ENCODE results near the gene DAPP1. TPM values are rescaled to one million over a fixed set of nuclear protein-coding genes. Genes with fewer than 3 reads are reported as not detected.

Gene DAPP1
- total RNA-seq, 1 experiment from 2014 or later, result not detected

DNA sequence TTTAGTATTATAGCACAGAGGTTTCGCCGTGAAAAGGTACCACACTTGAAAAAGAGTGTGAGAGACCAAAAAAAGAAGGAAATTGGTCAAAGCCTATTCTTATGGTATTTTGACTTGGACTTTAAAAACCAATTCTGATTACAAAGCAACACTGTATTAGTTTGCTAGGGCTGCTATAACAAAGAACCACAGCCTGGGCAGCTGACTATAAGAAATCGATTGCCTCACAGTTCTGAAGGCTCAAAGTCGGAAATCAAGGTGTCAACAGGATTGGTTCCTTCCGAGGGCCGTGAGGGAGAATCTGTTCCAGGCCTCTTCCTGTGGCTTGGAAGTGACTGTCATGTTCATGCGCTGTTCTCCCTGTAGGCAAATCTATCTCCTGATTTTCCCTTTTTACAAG is 17.9 kb downstream of the DAPP1 start:
- Histone ChIP-seq H3K36me3 (replicated peaks; ENCODE audit: control insufficient read depth, insufficient read depth, low read length) (no peaks in the 10 kb centered on the region), H3K4me3 (ENCODE audit: insufficient read depth, low read depth, low read length) (no peak overlapping the region), H3K27me3 (ENCODE audit: control insufficient read depth, insufficient read depth, low read length) (no peaks in the 10 kb centered on the region)
- no peak for DNase-seq

DNA sequence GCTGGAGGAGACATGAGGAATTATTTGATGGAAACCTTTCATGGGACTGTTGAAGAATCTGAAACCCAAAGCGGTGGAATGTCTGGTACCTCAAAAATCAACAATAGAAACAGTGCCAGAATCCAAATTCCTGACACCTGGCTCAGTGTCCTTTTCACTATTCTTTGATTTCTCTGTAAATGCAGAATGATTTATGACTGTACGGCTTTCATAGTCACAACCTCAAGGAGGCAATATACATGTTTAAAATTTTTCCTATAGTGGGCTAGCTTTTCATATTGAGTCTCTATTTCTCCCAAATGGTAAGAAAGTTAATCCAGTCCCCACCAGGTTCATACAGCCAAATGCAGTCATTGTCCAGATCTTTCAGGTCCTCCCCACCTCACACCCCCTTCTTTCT is 19.3 kb downstream of the DAPP1 start:
- Histone ChIP-seq H3K4me3 (ENCODE audit: insufficient read depth, low read depth, low read length) (no peak overlapping the region), H3K36me3 (replicated peaks; ENCODE audit: control insufficient read depth, insufficient read depth, low read length) (no peaks in the 10 kb centered on the region), H3K27me3 (ENCODE audit: control insufficient read depth, insufficient read depth, low read length) (no peaks in the 10 kb centered on the region)
- no peak for DNase-seq

GRCh38 chr4:99838927-99839326 is 22.3 kb downstream of the DAPP1 start:
- Histone ChIP-seq H3K27me3 (ENCODE audit: control insufficient read depth, insufficient read depth, low read length) (no peaks in the 10 kb centered on the region), H3K4me3 (ENCODE audit: insufficient read depth, low read depth, low read length) (no peak overlapping the region), H3K36me3 (replicated peaks; ENCODE audit: control insufficient read depth, insufficient read depth, low read length) (no peaks in the 10 kb centered on the region)
- DNase-seq, result no peak

GRCh38 chr4:99841129-99841528 is 24.5 kb downstream of the DAPP1 start:
- Histone ChIP-seq H3K36me3 (replicated peaks; ENCODE audit: control insufficient read depth, insufficient read depth, low read length) (no peaks in the 10 kb centered on the region), H3K4me3 (ENCODE audit: insufficient read depth, low read depth, low read length) (no peak overlapping the region), H3K27me3 (ENCODE audit: control insufficient read depth, insufficient read depth, low read length) (no peaks in the 10 kb centered on the region)
- DNase-seq, result no peak

GRCh38 chr4:99843413-99843812 is 26.8 kb downstream of the DAPP1 start:
- no peak overlapping the region for H3K4me3 ChIP-seq (ENCODE audit: insufficient read depth, low read depth, low read length)
- no peaks in the 10 kb centered on the region for H3K27me3 ChIP-seq (ENCODE audit: control insufficient read depth, insufficient read depth, low read length)
- no peak for DNase-seq
- no peaks in the 10 kb centered on the region for H3K36me3 ChIP-seq (replicated peaks; ENCODE audit: control insufficient read depth, insufficient read depth, low read length)

DNA sequence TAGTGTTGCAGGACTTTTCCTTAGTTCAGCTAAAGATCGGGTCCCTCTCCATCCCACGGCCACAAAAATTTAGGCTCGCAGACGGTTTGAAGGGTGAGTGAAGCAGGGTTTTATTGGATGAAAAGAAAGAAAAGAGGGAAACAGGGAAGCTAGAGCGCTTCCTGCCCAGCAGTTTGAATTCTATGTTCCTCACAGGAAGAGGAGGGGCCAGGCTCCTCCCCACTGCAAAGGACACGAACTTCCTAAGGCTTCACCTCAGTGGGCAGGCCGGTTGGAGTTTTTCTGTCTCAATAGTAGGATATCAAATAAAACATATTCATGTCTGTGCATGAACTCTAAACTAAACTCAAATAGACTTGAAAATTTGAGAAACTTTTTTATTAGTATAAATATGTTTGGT is 27.4 kb downstream of the DAPP1 start:
- no peak for DNase-seq
- Histone ChIP-seq H3K4me3 (ENCODE audit: insufficient read depth, low read depth, low read length) (no peak overlapping the region), H3K27me3 (ENCODE audit: control insufficient read depth, insufficient read depth, low read length) (no peaks in the 10 kb centered on the region), H3K36me3 (replicated peaks; ENCODE audit: control insufficient read depth, insufficient read depth, low read length) (no peaks in the 10 kb centered on the region)

DNA sequence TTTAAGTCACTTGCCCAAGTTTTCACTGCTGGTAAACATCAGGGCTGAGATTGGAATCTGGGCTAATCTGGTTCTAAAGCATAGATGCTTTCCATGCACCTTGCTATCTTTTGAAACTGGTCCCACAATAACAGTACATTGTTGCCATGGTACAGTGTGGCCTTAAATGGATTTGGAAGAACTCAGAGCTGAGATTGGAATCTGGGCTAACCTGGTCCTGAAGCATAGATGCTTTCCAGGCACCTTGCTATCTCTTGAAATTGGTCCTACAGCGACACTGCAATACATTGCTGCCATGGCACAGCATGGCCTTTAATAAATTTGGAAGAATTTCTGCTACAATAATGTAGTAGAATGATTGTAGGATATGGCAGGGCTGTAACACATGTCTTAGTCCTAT is 28.6 kb downstream of the DAPP1 start:
- H3K27me3 ChIP-seq (ENCODE audit: control insufficient read depth, insufficient read depth, low read length), result no peaks in the 10 kb centered on the region
- no peaks in the 10 kb centered on the region for H3K36me3 ChIP-seq (replicated peaks; ENCODE audit: control insufficient read depth, insufficient read depth, low read length)
- no peak for DNase-seq
- no peak overlapping the region for H3K4me3 ChIP-seq (ENCODE audit: insufficient read depth, low read depth, low read length)

- Histone ChIP-seq H3K4me3 (ENCODE audit: insufficient read depth, low read depth, low read length) (no peak overlapping the region), H3K27me3 (ENCODE audit: control insufficient read depth, insufficient read depth, low read length) (no peaks in the 10 kb centered on the region), H3K36me3 (replicated peaks; ENCODE audit: control insufficient read depth, insufficient read depth, low read length) (no peaks in the 10 kb centered on the region)
- DNase-seq, result no peak
Observed at GRCh38 chr4:99845708-99846469, 29.3 kb downstream of the DAPP1 start.

DNA sequence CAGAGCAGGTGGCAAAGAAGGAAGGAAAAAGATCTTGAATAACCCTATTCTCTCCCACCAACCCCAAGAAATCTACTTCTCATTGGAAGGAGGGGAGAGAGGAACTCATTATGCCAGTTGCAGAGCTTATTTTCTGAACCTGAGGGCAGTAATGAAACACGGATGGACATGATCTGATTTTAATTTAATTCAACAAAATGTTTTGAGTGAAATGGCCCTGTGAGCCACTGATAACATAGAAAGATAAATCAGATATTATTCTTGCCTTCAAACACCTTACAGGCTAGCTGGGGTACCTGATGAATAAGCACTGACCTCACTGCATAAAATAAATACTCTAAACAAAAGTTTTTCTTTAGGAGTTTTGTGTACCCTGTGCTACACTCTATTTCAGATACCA is 30.3 kb downstream of the DAPP1 start:
- H3K4me3 ChIP-seq (ENCODE audit: insufficient read depth, low read depth, low read length), result no peak overlapping the region
- no peaks in the 10 kb centered on the region for H3K36me3 ChIP-seq (replicated peaks; ENCODE audit: control insufficient read depth, insufficient read depth, low read length)
- no peaks in the 10 kb centered on the region for H3K27me3 ChIP-seq (ENCODE audit: control insufficient read depth, insufficient read depth, low read length)
- DNase-seq, result no peak

DNA sequence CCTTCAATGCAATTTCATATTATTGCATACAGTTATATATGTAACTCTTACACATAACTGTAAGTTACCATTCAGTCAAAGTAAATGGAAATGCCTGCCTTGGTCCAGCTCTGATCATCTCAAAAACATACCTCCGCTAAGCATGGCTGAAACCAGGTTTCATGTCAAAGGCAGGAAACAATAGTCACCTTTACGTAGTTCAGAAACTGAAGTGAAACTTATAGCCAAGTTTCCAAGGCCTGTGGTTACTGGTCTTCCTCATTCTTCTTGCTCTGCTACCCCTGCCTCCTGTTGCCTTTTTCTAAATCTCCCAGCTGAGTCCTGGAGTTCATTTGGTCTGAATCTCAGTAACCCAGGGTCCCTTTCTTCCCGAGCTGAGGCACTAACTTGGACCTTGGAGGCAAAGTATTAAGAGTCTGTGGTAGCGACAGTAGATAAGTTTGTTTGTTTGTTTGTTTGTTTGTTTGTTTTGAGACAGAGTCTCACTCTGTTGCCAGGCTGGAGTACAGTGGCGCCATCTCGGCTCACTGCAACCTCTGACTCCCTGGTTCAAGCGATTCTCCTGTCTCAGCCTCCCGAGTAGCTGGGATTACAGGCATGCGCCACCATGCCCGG is 30.8 kb downstream of the DAPP1 start:
- no peak for DNase-seq
- Histone ChIP-seq H3K36me3 (replicated peaks; ENCODE audit: control insufficient read depth, insufficient read depth, low read length) (no peaks in the 10 kb centered on the region), H3K4me3 (ENCODE audit: insufficient read depth, low read depth, low read length) (no peak overlapping the region), H3K27me3 (ENCODE audit: control insufficient read depth, insufficient read depth, low read length) (no peaks in the 10 kb centered on the region)

DNA sequence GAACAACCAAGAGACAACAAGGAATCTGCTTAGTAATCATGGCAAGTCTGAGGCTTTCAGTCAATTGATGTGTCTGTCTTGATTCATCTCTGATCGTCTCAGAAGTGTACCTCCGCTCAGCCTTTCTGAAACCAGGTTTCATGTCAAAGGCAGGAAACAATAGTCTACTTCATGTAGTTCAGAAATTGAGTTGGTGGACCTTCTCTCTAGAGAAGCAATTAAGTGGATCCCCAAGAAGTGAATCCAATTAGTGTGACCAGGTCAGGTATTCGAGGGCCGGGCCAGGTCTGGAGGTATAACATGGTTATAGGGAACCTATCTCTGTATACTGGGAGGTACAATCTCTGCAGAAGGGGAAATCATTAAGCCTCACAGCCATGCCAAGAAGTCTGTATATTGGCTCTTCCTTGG is 32.0 kb downstream of the DAPP1 start:
- DNase-seq, result no peak
- Histone ChIP-seq H3K27me3 (ENCODE audit: control insufficient read depth, insufficient read depth, low read length) (no peaks in the 10 kb centered on the region), H3K4me3 (ENCODE audit: insufficient read depth, low read depth, low read length) (no peak overlapping the region), H3K36me3 (replicated peaks; ENCODE audit: control insufficient read depth, insufficient read depth, low read length) (no peaks in the 10 kb centered on the region)

DNA sequence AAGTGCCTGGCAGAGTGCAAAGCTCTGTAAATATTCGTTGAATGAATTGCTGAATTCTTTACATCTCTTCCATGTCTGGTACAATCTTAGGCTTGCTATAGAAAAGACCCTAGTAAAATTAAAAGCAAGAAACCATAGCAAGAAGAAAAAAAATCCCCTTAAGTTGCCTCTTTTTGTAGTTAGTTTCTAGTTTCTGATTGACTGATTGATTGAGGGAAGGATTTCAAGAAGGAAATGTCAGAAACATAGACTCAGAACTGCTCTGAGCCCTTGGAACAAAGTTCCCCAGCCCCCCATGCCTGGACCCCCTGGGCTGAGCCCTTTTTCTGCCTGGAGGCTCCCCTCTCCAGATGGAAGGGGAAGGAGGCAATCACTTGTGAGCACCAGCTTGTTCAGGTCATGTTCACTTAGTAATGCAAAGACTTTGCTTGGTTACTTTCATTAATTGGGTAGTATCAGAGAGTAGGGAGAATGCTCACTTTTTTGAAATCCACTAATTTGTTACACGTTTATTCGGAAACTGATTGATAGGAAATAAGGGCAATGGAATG is 35.6 kb downstream of the DAPP1 start:
- Histone ChIP-seq H3K36me3 (replicated peaks; ENCODE audit: control insufficient read depth, insufficient read depth, low read length) (no peaks in the 10 kb centered on the region), H3K27me3 (ENCODE audit: control insufficient read depth, insufficient read depth, low read length) (no peaks in the 10 kb centered on the region), H3K4me3 (ENCODE audit: insufficient read depth, low read depth, low read length) (no peak overlapping the region)
- no peak for DNase-seq

DNA sequence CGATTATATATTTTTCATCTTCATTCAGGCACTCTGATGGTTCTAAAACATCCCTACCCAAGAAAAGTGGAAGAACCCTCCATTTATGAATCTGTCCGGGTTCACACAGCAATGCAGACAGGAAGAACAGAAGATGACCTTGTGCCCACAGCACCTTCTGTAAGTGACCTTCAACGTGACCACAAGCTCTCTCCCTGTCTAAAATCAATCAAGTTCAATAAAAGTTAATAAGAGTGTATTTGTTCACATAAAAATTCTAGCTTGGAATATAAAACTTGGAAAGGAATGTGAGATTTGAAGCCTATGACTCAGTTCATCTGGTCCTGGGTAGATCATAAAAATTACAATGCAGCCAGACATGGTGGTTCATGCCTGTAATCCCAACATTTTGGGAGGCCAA is 36.6 kb downstream of the DAPP1 start:
- no peaks in the 10 kb centered on the region for H3K27me3 ChIP-seq (ENCODE audit: control insufficient read depth, insufficient read depth, low read length)
- no peaks in the 10 kb centered on the region for H3K36me3 ChIP-seq (replicated peaks; ENCODE audit: control insufficient read depth, insufficient read depth, low read length)
- no peak overlapping the region for H3K4me3 ChIP-seq (ENCODE audit: insufficient read depth, low read depth, low read length)
- DNase-seq, result no peak

DNA sequence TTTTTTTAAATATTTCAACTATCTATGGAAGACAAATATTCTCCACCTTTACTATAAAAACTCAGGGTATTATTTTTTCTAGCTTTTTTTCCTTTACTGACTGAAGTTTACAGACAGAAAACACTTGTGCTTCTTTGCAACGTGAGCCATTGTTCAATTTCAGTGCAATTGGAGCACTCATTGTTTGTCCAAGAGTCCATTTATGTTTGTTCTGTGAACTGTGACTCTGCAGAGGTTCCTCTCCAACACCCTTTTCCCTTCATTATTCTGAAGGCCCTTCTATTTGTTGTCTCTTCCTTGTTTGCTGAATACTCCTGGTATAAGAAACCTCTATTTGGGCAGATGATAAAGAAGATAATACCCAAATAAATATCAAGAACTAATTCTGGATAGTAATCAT is 37.4 kb downstream of the DAPP1 start:
- H3K27me3 ChIP-seq (ENCODE audit: control insufficient read depth, insufficient read depth, low read length), result no peaks in the 10 kb centered on the region
- no peaks in the 10 kb centered on the region for H3K36me3 ChIP-seq (replicated peaks; ENCODE audit: control insufficient read depth, insufficient read depth, low read length)
- H3K4me3 ChIP-seq (ENCODE audit: insufficient read depth, low read depth, low read length), result no peak overlapping the region
- no peak for DNase-seq

- Histone ChIP-seq H3K36me3 (replicated peaks; ENCODE audit: control insufficient read depth, insufficient read depth, low read length) (no peaks in the 10 kb centered on the region), H3K4me3 (ENCODE audit: insufficient read depth, low read depth, low read length) (no peak overlapping the region), H3K27me3 (ENCODE audit: control insufficient read depth, insufficient read depth, low read length) (no peaks in the 10 kb centered on the region)
- DNase-seq, result no peak
Observed at GRCh38 chr4:99855678-99856077, 39.1 kb downstream of the DAPP1 start.
